Tongue (tissue), 2 donors: ENCODE data around the gene PPP1R1B. TPM values are rescaled to one million over a fixed set of nuclear protein-coding genes. Genes with fewer than 3 reads are reported as not detected.
"Not testable (repeated sequence)": the region's sequence is repeated elsewhere in the genome, so short reads cannot be mapped to it uniquely, and the experiment has no call there.

Source experiments
- DNase-seq: peaks from one replicate; pipeline ENCODE4 v3.0.0-alpha.2; 2015
- total RNA-seq: library from RNA; depleted of rRNA; stranded (reverse); fragments of >200 nt; gene quantifications from one replicate; pipeline ENCODE4 v1.2.3, GENCODE V29; 2014

PPP1R1B gene
- total RNA-seq, result 7.1 TPM

DNA sequence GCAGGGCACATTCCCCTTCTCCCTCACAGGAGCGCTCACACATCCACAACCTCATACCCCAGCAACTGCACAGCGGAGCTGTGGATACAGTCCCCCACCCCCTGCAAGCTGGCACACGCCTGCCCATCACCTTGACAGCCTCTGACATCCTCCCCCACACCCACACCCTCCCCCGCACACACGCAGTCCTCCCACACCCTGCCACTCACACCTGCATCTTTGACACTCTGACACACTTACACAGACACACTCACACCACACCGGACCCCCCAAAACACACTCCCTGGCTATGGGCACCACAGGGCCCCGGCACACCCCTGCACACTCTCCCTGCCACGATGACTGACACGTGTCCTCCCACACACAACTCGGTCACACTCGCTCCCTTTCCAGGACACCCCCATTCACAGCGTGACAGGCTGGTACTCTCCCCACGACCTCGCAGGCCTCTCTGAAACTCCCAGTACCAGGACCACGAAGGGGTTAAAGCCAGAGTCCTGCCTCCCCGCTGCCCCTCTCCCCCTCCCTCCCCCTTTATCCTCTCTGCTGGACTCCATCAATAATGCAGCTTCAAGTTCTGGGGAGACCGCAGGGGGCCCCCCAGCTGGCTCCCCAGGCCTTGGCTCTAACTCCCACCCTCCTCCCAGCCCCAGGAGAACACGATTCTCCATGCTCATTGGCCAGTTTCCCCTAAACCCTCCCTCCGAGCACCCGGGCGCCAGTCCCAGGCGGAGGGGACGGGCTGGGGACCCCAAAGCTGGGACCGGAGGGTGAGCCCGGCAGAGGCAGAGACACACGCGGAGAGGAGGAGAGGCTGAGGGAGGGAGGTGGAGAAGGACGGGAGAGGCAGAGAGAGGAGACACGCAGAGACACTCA lies at the start of gene PPP1R1B:
Gene PPP1R1B (plus strand): TSS at position 782 of the 876 bp plus-strand sequence. CDS start 441 bp downstream, outside the sequence.
- DNase-seq, result no peak

DNA sequence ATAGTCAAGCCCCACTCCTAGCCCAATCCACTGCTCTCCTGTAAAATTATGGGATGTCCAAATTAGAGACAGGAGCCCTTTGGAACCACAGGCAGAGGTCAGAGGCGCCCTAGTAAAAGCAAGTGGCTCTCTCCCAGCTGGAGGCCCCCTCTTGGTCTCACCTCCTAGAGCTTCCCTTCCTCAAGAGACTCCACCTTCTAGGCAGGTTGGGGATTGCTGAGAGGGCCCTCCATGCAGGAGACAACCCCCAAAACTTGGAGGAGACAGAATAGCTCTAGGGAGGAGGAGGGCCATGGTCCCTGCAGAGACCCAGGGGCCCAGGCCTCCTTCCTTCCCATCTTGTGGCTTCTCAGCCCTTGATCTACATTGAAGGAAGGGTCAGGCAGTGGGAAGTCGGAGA lies 48.5 kb upstream of the PPP1R1B start:
- DNase-seq, result no peak

DNA sequence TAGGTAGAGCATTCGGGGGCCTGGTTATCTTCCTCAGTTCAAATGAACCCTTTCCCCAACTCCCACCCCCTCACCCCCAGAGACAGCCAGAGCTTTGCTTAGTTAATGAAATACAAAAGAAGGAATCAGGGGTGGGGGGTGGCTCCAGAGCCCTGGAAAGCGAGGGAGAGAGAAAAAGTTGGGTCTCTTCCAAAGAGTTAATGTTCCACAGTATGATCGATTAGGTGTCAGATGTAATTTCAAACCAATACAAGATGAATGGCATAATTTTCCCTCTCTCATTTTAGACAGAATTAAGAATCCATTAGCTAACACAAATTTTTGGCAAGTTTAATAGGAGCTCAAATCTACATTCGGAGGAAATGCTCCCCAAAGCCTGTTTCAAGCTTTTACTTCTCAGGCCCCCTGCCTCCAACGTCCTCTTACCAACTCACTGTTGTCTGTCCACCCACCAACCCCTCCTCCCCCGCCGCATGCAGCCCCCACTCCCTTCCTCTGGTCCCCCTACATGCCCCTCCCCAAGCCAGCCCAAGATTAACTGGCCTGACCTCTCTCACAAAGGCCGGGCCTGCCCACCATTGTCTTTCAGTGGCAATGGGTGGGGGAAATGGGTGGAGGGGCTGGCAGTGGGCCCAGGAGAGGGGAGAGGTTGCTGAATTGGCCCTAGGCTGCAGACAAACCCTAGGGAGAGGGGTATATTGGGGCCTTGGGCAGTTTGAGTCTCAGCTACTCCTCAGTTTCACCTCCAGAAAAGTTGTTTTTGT lies 47.3 kb upstream of the PPP1R1B start:
- no peak for DNase-seq

DNA sequence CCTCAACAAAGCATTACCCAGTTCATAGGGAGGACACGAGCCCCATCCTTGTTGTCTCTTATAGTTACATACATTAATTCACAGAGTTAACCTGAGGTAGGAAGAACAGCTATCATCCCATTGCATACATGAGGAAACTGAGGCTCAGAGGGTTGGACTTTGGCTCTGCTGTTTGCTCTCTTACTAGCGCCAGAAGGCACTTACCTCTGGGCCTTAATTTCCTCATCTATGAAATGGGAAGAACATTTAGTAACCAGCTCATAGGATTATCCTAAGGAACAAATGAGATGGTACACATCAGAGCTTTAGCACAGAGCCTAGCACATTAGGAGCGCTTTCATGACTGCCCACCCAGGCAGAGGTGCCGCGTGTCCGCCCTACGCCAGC lies 46.7 kb upstream of the PPP1R1B start:
- no peak for DNase-seq

DNA sequence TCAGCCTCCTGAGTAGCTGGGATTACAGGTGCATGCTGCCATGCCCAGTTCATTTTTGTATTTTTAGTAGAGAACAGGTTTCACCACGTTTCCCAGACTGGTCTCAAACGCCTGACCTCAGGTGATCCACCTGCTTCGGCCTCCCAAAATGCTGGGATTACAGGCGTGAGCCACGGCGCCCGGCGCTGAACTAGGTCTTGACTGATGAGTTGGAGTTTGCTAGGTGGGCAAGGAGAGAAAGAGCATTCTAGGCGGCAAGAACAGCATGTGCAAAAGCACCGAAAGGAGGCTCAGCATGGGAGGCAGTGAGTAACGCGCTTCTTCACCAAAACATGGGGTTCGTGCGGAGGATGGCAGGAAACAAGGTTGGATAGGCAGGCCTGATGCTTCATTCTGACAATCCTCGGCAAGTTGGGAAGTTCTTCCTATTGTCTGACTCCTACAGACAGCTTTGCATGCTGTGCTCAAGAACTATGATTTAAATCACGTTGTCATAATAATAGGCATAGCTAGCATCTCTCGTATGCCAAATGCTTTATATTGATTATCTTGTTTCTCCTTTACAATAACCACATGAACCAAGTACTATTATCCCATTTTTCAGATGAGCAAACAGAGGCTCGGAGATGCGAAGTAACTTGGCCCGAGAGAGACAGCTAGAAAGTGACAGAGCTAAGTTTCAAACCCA lies 45.5 kb upstream of the PPP1R1B start:
- DNase-seq, result no peak

DNA sequence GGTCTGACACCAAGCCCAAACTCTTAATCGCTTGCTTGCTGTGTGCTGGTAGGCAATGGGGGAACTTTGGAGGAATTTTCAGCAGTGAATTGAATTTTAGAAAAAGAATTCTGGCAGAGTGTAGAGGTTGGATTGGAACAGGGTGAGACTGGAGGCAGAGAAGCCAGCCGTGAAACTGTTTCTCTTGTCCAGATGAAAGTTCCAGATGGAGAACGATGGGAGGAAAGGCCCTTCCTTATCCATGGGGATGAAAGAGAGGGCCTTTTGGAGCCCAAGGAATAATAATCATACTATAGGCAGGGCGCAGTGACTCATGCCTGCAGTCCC lies 45.0 kb upstream of the PPP1R1B start:
- DNase-seq, result no peak

DNA sequence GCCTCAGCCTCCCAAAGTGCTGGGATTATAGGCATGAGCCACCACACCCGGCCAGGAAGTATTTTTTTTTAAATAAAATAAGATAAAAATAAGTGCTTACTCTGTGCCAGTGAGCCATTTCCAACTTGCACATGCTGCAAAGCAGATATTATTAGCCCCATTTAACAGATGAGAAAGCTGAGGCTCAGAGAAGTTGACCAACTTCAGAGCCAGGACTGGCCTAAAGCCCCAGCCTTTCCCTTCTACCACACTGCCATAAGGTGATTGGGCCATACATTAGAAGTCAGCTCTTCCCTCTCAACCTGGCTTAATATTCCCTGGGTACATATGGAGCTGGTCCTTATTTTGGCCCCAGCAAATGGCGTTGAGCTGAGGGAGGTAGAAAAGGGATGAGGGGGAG lies 44.1 kb upstream of the PPP1R1B start:
- no peak for DNase-seq

DNA sequence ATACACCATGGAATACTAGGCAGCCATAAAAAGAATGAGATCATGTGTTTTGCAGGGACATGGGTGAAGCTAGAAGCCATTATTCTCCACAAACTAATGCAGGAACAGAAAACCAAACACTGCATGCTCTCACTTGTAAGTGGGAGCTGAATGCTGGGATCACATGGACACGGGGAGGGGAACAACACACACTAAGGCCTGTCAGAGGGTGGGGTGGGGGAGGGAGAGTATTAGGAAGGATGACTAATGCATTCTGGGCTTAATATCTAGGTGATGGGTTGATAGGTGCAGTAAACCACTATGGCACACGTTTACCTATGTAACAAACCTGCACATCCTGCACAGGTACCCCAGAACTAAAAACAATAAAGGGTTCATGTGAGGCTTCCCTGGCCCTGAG lies 36.6 kb upstream of the PPP1R1B start:
- DNase-seq, result not testable (repeated sequence)

DNA sequence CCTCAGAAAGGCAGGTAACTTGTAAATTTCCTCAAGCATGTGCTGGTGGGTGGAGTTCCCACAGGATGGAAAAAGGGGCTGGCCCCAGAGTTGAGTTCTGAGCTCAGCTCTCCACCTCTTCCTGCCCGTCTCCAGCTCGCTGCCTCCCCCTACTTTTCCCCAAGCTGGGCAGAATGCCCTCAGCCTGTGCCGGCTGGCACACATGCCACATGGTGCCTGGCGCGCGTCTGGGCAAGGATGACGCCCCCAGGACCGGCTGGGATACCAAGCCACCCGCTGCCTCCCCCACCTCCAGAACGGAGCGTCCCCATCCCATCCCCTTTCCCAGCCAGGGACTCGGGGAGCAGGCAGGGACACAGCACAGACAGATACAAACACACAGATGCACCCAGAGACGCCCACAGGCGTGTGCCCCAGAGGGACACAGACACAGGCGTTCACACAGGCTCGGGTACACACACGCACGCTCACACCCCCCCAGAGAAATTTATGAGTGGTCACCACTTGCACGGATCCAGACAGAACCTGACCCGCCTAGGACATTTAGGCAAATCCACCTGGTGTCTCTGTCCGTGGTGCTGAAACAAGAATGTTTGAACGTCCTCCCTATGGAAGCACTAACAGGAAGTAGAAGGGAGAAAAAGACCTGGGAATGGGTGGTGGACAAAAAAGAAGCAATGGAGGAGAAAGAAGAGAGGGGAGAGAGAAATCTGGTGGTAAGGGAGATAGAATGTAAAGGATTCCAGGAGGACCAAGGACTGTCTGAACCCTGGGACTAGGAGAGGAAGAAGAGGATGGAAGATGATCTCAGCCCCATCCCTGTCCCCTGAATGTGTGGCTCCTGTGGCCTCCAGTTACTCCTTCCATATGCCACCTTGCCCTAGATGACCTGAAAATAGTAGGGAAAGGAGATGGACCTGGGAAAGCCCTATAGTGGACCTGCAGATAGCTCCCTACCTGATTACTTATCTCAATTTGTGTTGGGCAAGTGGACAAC lies 34.5 kb upstream of the PPP1R1B start:
- DNase-seq, result peak; percentile 86

DNA sequence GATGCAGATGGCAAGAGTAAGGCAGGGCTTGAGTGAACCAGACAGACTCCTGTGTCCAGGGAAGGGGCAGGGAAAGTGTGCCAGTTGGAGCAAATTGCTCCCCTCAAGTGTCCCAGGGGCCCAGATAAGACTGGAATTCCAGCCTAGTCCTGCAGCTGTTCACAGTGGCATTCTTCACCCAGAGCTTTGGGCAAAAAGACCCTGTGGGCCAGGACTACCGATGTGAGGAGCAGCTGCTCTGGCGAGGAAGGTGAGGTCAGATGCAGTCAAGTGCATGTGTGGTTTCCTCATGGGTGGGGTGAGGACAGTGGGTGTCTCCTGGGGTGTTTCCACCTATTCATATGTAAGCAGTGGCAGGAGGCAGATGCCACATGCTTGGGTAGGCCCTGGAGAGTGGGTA lies 33.4 kb upstream of the PPP1R1B start:
- no peak for DNase-seq

DNA sequence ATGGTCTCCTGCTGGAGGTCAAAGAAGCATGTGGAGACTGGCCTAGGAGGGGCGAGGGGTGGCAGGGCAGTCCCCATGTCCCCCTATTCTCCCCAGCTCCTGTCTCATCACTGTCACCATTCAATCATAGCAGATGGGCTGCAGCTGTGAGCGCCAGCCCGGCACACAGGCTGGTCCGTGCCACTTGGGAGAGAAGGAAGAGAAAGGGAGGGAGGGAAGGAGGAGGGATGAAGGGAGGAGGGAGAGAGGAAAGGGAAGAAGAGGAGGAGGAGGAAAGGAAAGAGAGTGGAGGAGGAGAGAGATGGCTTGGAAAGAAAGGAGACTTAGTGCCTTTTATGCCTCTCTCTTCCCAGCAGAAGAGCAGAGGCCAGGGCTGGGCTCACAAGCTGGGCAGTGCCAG lies 31.5 kb upstream of the PPP1R1B start:
- no peak for DNase-seq

DNA sequence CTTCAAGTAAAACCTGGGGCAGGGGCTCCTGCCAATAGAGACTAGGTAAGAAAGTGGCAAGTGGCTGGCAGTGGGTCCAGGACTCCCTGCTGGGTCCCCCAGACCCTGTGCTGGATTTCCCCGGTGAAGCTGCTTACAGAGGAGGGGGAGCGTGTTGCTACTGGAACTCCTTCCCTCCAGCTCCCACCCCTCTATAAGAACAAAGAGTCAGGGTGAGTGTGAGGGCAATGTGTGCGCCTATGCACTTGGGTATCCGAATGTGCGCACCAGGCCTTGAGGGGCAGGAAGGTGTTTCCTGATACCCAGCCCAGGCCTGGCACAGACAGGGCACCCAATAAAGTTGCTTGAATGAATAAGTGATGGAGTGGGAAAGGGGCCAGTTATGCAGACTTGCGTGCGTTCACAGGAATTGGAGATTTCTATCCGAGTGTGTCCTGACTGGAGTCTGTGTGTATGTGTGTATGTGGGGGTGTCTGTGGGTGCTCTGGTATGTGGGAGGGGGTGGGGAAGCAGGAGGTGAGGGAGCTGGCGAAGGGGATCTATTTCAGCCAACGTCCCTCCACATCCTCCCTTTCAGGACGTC lies 30.7 kb upstream of the PPP1R1B start:
- no peak for DNase-seq

DNA sequence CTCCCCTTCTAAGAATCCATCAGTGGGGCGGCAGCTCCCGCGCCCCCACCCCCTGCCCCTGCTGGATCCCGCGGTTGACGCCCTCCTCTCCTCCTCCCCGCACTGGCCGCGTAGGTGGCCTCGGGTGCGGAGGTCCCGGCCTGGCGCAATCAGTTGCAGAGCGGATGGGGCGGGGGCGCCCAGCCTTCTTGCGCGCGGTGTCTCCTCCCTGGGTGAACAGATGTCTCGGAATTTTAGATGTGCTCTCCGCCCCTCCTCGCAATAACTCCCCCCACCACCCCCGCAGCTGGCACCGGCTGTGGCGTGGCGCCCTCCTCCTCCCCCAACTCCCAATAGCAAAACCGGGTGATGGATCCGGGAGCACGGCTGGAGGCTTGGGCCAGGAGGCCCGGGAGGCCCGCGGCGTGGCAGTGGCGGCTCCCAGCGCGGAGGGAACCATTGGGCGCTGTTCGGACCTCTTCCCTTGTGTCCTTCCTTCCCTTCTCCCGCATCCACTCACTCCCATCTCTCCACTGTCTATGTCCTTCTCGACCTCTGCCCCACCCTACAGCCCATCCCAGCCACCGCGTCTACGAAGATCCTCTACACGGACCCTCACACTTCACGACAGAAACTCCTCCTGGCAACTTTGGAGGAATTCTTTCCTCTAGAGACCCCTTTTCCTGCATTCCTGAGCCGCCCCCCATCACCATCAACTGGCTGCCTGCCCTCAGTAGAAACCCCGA lies 30.0 kb upstream of the PPP1R1B start:
- no peak for DNase-seq

DNA sequence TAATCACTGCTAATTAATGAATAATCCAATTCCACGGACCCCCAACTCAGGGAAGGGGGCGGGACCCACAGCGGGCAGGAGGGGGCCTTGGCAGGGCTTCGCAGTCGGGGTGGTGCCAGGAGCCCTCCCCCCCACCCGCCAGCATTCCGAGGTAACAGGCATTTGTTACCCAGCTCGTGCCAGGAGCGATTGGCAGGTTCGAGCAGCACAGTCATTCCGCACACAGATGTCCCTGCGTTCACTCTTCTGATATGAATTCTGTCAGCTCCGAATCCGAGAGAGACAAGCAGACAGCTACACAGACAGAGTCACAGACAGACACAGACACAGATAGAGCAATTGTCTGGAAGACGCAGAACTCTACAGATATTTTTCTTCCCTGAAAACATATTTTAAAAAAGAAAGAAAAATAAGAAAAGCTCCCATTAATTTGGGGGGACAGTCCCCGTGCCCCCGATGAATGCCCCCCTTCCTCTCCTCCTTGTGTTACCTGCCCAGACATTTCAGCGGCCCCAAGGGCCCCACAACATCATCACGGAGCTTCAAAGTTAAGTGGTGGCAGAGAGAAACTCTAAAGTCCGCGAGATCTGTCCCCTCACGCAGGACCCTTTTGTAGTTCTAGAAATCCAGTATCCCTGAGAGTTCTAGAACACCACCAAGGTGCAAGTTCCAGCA lies 29.2 kb upstream of the PPP1R1B start:
- DNase-seq, result no peak

DNA sequence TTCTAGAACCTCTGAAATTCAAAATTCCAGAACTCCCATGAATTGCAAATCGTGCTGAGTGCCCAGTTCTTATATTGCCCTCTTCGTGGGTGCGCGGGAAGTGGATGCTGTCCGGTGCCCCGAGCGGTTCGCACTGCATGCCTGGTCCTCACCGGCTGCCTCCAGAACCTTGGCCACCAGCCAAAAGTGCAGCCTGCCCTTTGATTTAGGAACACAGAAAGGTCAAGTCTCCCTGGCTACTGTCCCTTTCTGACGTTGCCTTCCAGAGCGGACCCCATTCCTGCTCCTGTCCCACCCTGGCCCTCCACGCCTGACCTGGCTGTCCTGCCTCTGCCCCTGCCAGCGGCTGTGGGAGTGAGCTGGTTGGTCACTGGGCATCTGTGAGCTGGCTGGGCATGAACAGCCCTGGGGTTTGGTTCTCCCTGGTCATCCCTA lies 28.7 kb upstream of the PPP1R1B start:
- no peak for DNase-seq

DNA sequence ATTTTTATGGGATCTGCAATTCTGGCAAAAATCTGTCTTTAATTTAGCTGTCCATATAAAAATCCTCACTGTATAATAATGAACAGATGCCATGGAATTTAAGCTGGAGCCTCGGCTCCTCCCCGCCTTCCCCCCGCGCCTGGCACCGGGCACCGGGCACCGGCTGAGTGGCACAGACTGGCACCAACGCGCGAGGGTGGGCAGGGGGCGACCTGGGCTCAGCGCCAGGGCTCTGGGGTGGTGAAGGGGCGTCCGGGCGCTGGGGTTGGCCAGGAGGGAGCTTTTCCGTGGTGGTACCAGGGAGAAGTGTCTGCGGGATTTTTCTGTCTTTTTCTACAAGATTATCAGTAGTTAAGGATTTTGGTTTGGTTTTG lies 28.1 kb upstream of the PPP1R1B start:
- no peak for DNase-seq

DNA sequence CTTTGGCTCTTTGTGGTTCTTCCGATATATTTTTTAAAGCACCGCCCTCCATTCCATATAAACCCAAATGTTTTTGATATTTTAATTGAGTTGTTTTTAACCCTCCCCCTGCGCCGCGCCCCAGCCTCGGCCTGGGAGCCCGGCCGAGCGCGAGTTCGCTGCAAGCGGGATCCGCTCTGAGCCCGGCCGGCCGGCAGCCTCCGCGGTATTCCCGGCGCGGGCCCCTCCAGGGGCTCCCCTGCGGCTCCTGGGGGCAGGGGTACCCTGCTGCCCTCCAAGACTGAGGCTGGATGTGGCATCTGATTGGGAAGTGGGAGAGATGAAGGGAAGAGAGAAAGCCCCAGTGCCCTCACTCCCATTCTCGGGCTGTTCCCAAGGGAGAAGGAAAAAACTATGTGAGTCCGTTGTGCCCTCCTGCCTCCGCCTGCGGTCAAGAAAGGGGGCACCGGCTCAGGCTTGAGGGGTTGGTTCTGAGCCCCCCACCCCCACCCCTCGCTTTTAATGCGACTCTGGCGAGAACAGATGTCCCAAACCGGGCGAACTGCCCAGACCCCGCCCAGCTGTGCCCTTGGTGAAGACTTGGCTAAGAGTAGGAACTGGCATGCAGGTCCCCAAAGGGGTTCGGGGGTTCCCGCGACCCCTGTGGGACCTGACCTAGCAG lies 27.6 kb upstream of the PPP1R1B start:
- peak; percentile 53 for DNase-seq

DNA sequence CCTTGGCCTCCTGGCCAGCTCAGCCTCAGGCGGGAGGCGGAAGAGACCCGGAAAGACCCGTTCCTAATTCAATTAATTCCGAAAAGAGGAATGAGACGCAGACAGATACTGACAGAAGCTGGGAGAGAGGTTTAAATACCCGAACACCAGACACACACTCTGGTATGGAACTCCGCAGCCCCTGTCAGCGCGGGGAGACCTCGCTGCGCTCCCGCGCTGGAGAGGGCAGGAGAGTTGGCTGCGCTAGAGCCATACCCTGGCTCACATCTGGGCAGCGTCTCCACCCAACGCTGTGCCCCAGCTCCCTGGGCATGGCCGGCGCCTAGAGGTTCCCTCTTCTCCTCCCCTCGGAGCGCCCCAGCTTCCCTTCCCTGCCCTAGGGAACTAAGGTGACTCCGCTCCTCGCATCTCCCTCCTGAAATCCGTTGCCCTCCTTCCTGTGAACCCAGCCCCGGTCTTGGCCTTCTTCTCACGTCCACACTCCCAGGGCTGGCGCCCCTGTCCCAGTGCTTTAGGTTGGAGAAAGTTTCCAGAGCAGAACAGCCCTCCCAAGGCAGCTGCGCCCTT lies 27.0 kb upstream of the PPP1R1B start:
- DNase-seq, result no peak

DNA sequence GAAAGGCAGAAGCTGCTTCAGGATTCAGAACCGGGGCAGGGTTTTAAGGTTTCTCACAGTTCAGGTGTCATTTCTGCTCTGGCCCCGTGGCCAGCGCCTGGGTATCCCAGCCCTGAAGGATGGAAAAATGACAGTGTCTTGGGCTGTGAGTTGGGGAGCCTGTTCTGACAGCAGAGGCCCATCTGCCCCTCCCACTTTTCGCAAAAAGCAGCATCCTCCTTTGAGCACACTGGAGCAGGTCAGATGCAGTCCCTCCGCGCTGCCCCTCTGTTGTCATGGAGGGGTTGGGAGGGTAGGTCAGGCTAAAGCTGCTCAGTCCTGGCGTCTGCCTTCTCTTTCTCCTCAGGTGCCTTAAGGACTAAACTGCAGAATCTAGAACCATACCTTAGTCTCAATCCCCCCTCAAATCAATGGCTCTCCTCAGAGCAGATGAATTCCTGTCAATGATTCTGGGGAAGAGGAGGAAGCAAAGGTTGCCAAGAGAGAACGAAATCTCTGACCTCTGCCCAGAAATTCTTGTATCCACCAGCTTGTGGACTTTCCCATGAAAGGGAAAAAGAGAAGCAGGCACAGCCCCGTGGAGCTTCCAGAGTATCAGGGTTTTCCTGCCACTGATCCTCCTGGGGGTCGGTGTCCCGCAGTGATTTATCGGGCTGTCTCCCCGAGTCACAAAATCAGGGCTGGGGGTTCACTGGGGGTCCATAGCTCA lies 26.3 kb upstream of the PPP1R1B start:
- DNase-seq, result no peak
